Fibroblast of villous mesenchyme (primary cell): Measurements from ENCODE around the gene DIPK1A. TPM values are rescaled to one million over a fixed set of nuclear protein-coding genes. Genes with fewer than 3 reads are reported as not detected.
A peak's percentile ranks its signal among the peaks of the same experiment; 100 is the strongest.

Source experiments
- DNase-seq: peaks from one replicate; pipeline ENCODE4 v3.0.0-alpha.2; 2010; ENCODE audit warnings: low read depth
- H3K4me3 ChIP-seq: 2 replicates; pipeline ENCODE4 v1.5.1; 2011; ENCODE audit warnings: low read depth, mild to moderate bottlenecking, low read length
- total RNA-seq: library from RNA; depleted of rRNA; stranded (reverse); fragments of >200 nt; gene quantifications from 2 replicates; pipeline ENCODE4 v1.2.3, GENCODE V29; 2012
- TF ChIP-seq, protein P1 (sequence below): IDR thresholded peaks from 2 replicates; pipeline ENCODE4 v1.5.1; 2012; ENCODE audit warnings: low read depth, mild to moderate bottlenecking, low read length; ENCODE audit not compliant: insufficient read depth

Gene DIPK1A
- total RNA-seq, 1 donor = 39.3 TPM

DNA sequence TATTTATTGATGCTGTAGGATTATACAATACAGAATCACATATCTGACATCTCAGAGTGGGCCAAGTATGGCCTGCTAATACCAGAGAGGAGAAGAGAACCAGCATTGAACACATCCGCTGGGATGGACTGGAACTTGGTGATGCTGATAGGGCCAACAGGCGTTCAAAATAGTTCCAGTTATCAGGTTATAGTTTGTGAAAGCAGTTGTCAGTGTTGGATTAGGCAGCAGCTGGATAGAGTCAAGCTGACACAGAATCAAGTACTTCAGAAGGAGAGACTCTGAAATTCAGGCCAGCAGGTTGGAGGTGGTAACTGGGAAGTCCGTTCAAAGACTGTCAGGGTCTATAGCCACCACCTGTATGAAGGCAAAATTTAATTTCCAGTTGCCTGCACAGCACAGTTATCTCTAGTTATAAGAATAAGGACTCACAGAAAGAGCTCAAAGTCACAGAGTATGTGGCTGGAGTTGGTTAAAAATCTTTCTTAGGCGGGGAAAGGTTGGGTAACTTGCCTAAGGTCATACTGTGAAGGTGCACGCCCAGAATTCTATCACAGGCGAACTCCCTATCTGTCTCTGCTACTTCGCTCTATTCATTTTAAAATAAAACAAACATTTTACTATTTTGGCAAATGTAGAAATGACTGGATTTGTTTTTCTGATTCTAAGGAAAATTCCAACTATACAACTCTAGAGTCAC lies 9.9 kb upstream of the DIPK1A start:
- TF ChIP-seq, protein P1, sequence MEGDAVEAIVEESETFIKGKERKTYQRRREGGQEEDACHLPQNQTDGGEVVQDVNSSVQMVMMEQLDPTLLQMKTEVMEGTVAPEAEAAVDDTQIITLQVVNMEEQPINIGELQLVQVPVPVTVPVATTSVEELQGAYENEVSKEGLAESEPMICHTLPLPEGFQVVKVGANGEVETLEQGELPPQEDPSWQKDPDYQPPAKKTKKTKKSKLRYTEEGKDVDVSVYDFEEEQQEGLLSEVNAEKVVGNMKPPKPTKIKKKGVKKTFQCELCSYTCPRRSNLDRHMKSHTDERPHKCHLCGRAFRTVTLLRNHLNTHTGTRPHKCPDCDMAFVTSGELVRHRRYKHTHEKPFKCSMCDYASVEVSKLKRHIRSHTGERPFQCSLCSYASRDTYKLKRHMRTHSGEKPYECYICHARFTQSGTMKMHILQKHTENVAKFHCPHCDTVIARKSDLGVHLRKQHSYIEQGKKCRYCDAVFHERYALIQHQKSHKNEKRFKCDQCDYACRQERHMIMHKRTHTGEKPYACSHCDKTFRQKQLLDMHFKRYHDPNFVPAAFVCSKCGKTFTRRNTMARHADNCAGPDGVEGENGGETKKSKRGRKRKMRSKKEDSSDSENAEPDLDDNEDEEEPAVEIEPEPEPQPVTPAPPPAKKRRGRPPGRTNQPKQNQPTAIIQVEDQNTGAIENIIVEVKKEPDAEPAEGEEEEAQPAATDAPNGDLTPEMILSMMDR = no peak
- no peak for DNase-seq

DNA sequence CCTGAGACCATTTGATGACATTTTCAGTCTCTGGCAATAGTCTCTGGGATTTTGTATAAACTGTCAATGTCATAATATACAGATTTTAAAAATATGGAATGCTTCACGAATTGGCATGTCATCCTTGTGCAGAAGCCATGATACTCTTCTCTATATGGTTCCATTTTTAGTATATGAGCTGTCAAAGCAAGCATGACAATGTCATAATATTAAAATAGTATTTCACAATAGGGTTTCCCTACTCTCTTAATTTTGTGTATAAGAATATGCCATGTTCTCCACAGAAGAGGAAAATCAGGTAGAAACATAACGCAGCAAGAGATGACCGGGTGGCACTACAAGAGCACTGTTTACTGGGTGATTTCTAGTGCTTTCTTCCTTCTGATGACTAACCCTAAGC lies 8.3 kb upstream of the DIPK1A start:
- TF ChIP-seq, protein P1 = no peak
- DNase-seq = no peak
- H3K4me3 ChIP-seq = no peak overlapping the region

More for the DNA sequence above, 9.9 kb upstream of the DIPK1A start:
- H3K4me3 ChIP-seq = no peak overlapping the region

DNA sequence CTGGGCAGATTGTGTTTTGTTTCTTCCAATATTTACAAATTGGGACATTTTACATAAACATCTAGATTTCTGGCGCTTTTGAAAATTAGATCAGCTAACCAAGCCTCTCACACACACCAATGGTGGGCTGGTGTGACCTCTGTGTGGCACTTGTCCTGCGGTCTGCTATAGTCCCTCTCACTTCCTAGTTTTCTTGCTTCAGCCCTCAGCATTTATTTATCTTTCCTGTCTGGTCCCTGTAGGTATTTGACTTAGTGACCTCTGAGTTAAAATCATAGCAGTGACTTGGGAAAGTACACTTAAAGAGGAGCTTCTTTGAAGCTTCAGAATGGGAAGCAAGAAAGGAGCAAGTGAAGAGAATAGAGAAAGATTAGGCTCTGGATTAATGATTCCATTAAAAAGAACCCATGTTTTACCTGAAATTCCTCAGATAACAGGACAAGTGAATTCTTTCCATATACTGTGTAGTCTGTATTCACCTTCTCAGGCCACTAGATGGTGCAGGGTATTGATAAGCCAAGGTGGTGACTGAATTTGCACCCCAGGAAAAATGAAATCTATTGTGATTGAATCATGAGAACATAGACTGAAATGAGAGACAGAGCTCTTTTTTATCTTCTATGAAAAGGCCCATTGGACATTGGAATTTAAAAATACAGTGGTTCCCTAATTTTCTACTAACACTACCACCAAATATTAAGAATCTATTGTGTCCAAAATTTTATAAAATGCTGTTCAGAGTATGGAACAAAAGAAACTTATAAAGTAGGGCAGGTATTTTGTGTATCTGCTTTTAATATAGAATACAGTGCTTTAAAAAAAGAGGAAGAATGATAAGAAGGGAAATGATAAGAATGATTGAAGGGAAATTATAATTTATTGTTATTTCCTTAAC lies 7.1 kb upstream of the DIPK1A start:
- DNase-seq = peak; percentile 10
- TF ChIP-seq, protein P1 = peak; percentile 52
- no peak overlapping the region for H3K4me3 ChIP-seq

DNA sequence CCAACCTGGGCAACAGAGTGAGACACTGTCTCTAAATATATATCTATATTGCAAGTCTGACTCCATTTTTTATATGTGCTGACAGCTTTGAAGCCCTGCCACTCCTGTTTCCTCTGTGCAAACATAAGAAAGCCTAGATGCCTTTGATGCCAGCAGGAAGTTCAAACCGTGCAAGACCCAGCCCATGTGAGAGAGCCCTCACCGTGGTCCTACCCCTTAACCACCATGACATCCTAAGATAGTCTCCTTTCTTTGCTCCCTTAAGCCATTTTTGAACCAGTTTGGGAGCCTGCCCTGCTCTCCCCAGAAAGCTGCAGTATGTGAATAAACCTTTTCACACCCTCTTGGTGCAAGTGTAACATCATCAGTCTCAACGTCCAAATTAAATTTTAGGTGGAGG lies 3.7 kb upstream of the DIPK1A start:
- TF ChIP-seq, protein P1 = no peak
- no peak for DNase-seq
- H3K4me3 ChIP-seq = no peak overlapping the region

DNA sequence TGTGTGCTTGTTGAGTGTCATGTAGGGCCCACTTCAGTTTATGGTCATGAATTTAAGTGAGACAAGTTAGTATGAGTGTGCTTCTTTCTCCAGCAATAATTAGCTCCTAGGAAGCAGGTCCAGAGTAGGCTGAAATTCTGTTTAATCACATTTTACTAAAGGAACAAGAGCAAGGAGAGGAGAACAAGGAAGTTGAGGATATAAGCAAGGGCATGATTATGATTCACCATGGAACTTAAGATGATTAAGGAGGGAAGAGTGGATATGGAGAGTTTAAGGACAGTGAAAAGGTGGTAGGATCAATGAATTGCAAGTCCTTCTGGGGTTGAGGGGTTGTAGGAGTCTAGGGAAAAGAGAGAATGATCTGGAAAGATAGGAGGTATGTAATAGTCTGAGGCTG lies 3.1 kb upstream of the DIPK1A start:
- H3K4me3 ChIP-seq = no peak overlapping the region
- no peak for DNase-seq
- TF ChIP-seq, protein P1 = no peak

DNA sequence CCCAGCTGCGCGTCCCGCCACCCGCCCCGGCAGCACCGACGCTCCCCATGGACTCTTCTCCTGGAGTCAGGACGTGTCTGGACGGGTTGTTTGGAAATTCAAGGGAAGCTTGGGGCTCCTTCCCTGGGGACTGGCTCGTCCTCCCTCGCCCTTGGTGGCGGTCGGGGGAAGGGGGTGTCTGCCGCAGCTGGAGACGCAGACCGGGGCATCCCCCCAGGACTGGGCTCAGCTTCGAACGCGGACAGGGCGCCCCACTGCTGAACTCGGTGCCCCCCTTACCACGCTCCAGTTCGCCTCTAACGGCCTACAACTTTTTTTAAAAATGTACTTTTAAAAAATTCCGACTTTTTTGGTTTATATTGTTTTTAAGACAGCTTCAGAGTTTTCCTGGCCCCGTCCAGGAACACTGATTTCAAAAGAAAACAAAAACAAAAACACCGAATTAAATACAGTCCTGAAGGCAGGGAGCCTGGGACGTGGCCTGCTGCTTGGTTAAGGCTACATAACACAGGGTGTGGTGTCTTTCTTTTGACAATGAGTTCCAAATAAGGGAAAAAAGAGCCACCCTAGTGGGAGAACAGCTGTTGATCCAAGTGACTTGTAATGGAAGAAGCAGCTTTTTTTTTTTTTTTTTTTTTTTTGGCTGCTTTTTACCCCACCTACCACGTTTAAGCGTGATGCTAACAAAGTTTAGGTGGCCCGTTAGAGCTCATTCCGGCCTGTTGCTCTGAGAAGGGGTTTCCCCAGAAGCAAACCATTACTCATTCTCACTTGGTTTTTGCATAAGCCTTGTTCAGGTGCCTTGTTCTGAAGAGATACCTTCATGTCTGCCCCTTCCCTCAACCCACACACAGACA lies 862 bp upstream of the DIPK1A start:
- DNase-seq = peak; percentile 70
- TF ChIP-seq, protein P1 = no peak
- H3K4me3 ChIP-seq = peak overlapping the region; percentile 77
